Lower leg skin (tissue), 4 donors: ENCODE measurements around the gene SYNGAP1. TPM values are rescaled to one million over a fixed set of nuclear protein-coding genes. Genes with fewer than 3 reads are reported as not detected.

Experiments
- DNase-seq, 2 donors: peaks; one replicate each; pipeline ENCODE4 v3.0.0-alpha.2; 2019; ENCODE audit warnings: low spot score in 2 of 2
- H3K4me3 ChIP-seq: fragments of 200-600 bp; sonication (generic); 2 replicates; pipeline ENCODE4 v1.5.1; 2017; ENCODE audit warnings: mild to moderate bottlenecking, low read depth; ENCODE audit not compliant: poor library complexity, severe bottlenecking
- CTCF ChIP-seq, 3 donors: fragments of 450-650 bp; IDR thresholded peaks; one replicate each; pipeline ENCODE4 v1.5.1; 2016; ENCODE audit warnings: antibody characterized with exemption in 3 of 3, mild to moderate bottlenecking in 3 of 3, moderate library complexity in 2 of 3
- POLR2A ChIP-seq, 2 donors: fragments of 450-650 bp; IDR thresholded peaks; one replicate each; pipeline ENCODE4 v1.6.1; 2016 to 2017; ENCODE audit warnings: antibody characterized with exemption in 2 of 2, mild to moderate bottlenecking in 1 of 2, moderate library complexity in 1 of 2
- WGBS, 2 donors: methylation state at CpG; one replicate each; pipeline ENCODE4 v1.1.5; 2018; 5-methylcytosine and 5-hydroxymethylcytosine counted together
- intact Hi-C: fragments of 100-400 bp; cut with DNase I; formaldehyde crosslinking; loops from one replicate; pipeline ENCODE4 v1.15.0; 2023; ENCODE audit warnings: low total_unique reads
- total RNA-seq, 4 donors: library from RNA; depleted of rRNA; stranded (reverse); fragments of >200 nt; gene quantifications; one replicate each; pipeline ENCODE4 v1.1.0, GENCODE V29; 2016

SYNGAP1 gene
- total RNA-seq, 4 donors from 2014 or later = 7.5 to 21.1 (median 9.4) TPM

GRCh38 chr6:33488339-33488738 lies 68.5 kb downstream of the SYNGAP1 start:
- peak in 1 of 2 donors; percentile 50 for DNase-seq
- 87 to 88% methylated on average over 7 of the region's 7 CpGs for WGBS, 2 donors
- TF ChIP-seq CTCF (IDR thresholded peaks at IDR 0.05) = no peak
- no peak for TF ChIP-seq POLR2A (IDR thresholded peaks at IDR 0.05)
- intact Hi-C loops = no loop called here
- no peak overlapping the region for H3K4me3 ChIP-seq

- WGBS, 2 donors = 74 to 79% methylated on average over 3 of the region's 3 CpGs
- DNase-seq = no peak
- no peak overlapping the region for H3K4me3 ChIP-seq
- no peak for TF ChIP-seq CTCF (IDR thresholded peaks at IDR 0.05)
- intact Hi-C loops = no loop called here
Measured at GRCh38 chr6:33490198-33490597, 70.3 kb downstream of the SYNGAP1 start.

GRCh38 chr6:33490621-33491020 lies 70.8 kb downstream of the SYNGAP1 start:
- DNase-seq = peak in 1 of 2 donors; percentile 77
- WGBS, 2 donors = 90 to 93% methylated on average over 6 of the region's 6 CpGs
- intact Hi-C loops = no loop called here
- no peak overlapping the region for H3K4me3 ChIP-seq
- TF ChIP-seq CTCF (IDR thresholded peaks at IDR 0.05) (no peak), POLR2A (IDR thresholded peaks at IDR 0.05) (no peak)

- peak in 1 of 2 donors; percentile 39 for DNase-seq
- WGBS, 2 donors = 49 to 58% methylated on average over 4 of the region's 4 CpGs
- intact Hi-C loops = no loop called here
Measured at GRCh38 chr6:33492093-33492492, 72.2 kb downstream of the SYNGAP1 start.

GRCh38 chr6:33497157-33497556 lies 77.3 kb downstream of the SYNGAP1 start:
- H3K4me3 ChIP-seq = no peak overlapping the region
- intact Hi-C loops = no loop called here
- no peak for DNase-seq
- WGBS, 2 donors = 87 to 98% methylated on average over 7 of the region's 7 CpGs
- no peak for TF ChIP-seq POLR2A (IDR thresholded peaks at IDR 0.05)
- no peak for TF ChIP-seq CTCF (IDR thresholded peaks at IDR 0.05)

More at GRCh38 chr6:33492093-33492492, 72.2 kb downstream of the SYNGAP1 start:
- TF ChIP-seq POLR2A (IDR thresholded peaks at IDR 0.05) = no peak
- TF ChIP-seq CTCF (IDR thresholded peaks at IDR 0.05) = no peak
- H3K4me3 ChIP-seq = no peak overlapping the region

GRCh38 chr6:33502486-33502885 lies 82.6 kb downstream of the SYNGAP1 start:
- no peak for DNase-seq
- no peak overlapping the region for H3K4me3 ChIP-seq
- intact Hi-C loops = no loop called here
- 84 to 90% methylated on average over 18 to 23 of the region's 23 CpGs for WGBS, 2 donors
- TF ChIP-seq POLR2A (IDR thresholded peaks at IDR 0.05) (no peak), CTCF (IDR thresholded peaks at IDR 0.05) (no peak)
